ENCODE measurements around the gene SPESP1. TPM values are rescaled to one million over a fixed set of nuclear protein-coding genes. Genes with fewer than 3 reads are reported as not detected.

The SPESP1 gene
- total and polyA plus RNA-seq, 2 experiments from 2014 or later = not detected

GRCh38 chr15:68934341-68934740, 4.0 kb downstream of the SPESP1 start:
- Mint-ChIP-seq H3K4me1 (no peaks in the 10 kb centered on the region), H3K27me3 (ENCODE audit: insufficient read depth, low read depth, poor library complexity) (peaks cover 5% of the 10 kb centered on the region), H3K36me3 (ENCODE audit: low read depth) (peaks cover 4% of the 10 kb centered on the region; the same call in 2 of the 3 replicates), H3K4me3 (no peak overlapping the region), H3K9me3 (peaks cover 5% of the 10 kb centered on the region), H3K27ac (no peak overlapping the region)
- Histone ChIP-seq H3F3A (replicated peaks; ENCODE audit: low read depth) (no peaks in the 10 kb centered on the region), H3K79me2 (replicated peaks; ENCODE audit: insufficient read depth) (no peaks in the 10 kb centered on the region), H3K4me2 (no peak overlapping the region), H2AFZ (no peak overlapping the region), H3K9me2 (ENCODE audit: insufficient read depth) (no peaks in the 10 kb centered on the region), H4K20me1 (replicated peaks; ENCODE audit: insufficient read depth) (no peaks in the 10 kb centered on the region), H3K27ac (ENCODE audit: low read depth) (no peak overlapping the region), H3K27me3 (ENCODE audit: insufficient read depth) (no peaks in the 10 kb centered on the region), H3K4me3 (no peak overlapping the region), H3K36me3 (ENCODE audit: insufficient read depth) (no peaks in the 10 kb centered on the region), H3K4me1 (ENCODE audit: insufficient read depth) (no peaks in the 10 kb centered on the region)
- TF ChIP-seq ZNF462 (CRISPR knock-in tag; IDR thresholded peaks at IDR 0.05) (no peak), POLR2AphosphoS5 (IDR thresholded peaks at IDR 0.05; ENCODE audit: low read depth) (no peak), ZNF331 (CRISPR knock-in tag; IDR thresholded peaks at IDR 0.05; ENCODE audit: low read depth) (no peak), REST (IDR thresholded peaks at IDR 0.05; ENCODE audit: unreplicated experiment) (no peak), ETS1 (IDR thresholded peaks at IDR 0.05) (no peak), JUNB (IDR thresholded peaks at IDR 0.05; ENCODE audit: unreplicated experiment) (no peak), EZH2phosphoT487 (IDR thresholded peaks at IDR 0.05; ENCODE audit: unreplicated experiment) (no peak), CREB1 (CRISPR knock-in tag; IDR thresholded peaks at IDR 0.05; ENCODE audit: low read depth) (no peak), NANOG (IDR thresholded peaks at IDR 0.05; ENCODE audit: borderline replicate concordance) (no peak), CTCF (conservative IDR thresholded peaks at IDR 0.05; ENCODE audit: low read depth in 2 of 2) (no peak), STAT1 (IDR thresholded peaks at IDR 0.05; ENCODE audit: unreplicated experiment) (no peak), EZH2 (IDR thresholded peaks at IDR 0.05; ENCODE audit: low read depth, unreplicated experiment) (no peak), ZNF114 (CRISPR knock-in tag; IDR thresholded peaks at IDR 0.05) (no peak)
- ATAC-seq (no peak), DNase-seq (ENCODE audit: low spot score) (no peak)

Data from GM23338 (cell line).